Measurements from ENCODE around the gene MCEE. TPM values are rescaled to one million over a fixed set of nuclear protein-coding genes. Genes with fewer than 3 reads are reported as not detected.

The MCEE gene
- total RNA-seq, 1 donor from 2014 or later: 15.2 TPM

DNA sequence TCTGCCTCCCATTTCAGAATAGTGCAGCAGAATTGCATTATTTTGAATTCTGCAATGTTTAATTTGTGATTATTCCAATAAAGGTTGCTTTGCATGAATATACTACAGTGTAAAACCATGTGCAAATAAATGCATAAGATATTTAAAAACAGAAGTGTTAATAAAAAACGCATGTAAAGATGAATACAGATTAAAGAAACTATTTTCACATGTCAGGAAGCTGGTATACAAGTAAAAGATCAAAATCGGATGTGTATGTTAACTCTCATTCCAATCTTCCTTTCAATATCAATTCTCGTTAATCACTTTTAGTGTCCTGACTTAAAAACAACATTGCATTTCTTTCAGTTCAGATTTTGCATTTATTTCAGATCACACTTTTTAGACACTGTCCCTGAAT, 3.1 kb downstream of the MCEE start:
- H3K4me1 Mint-ChIP-seq (ENCODE audit: low read depth): peaks cover 6% of the 10 kb centered on the region

DNA sequence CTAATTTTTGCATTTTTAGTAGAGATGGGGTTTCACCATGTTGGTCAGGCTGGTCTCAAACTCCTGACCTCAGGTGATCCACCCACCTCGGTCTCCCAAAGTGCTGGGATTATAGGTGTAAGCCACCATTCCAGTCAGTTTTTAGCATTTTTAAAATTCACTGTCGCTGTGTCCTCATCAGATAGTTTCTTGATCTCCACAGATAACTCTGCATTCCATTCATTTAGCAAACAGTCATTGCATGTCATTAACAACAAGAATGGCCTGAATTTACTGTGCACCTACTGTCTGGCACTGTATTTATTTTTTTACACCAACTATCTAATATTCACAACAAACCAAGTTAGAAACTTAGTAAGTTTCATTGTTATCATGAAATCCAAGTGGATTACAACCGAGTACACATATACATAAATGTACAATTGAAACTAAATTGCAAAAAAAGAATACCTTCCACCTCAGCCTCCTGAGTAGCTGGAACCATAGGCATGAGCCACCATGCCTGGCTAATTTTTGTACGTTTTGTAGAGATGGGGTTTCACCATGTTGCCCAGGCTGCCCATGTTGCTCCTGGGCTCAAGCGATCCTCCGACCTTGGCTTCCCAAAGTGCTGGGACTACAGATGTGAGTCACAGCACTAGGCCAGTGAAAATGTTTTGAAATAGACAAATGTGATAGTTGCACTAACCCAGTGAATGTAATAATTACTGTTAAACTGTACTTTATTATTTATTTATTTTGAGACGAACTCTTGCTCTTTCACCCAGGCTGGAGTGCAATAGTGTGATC, 4.3 kb downstream of the MCEE start:
- Mint-ChIP-seq H3K36me3 (ENCODE audit: insufficient read depth) (peaks cover 12% of the 10 kb centered on the region), H3K27me3 (no peaks in the 10 kb centered on the region), H3K9me3 (ENCODE audit: low read depth) (peaks cover 5% of the 10 kb centered on the region), H3K27ac (no peak overlapping the region), H3K4me3 (ENCODE audit: low read depth) (no peak overlapping the region), H3K4me1 (ENCODE audit: low read depth) (peaks cover 6% of the 10 kb centered on the region)
- TF ChIP-seq, protein P1, sequence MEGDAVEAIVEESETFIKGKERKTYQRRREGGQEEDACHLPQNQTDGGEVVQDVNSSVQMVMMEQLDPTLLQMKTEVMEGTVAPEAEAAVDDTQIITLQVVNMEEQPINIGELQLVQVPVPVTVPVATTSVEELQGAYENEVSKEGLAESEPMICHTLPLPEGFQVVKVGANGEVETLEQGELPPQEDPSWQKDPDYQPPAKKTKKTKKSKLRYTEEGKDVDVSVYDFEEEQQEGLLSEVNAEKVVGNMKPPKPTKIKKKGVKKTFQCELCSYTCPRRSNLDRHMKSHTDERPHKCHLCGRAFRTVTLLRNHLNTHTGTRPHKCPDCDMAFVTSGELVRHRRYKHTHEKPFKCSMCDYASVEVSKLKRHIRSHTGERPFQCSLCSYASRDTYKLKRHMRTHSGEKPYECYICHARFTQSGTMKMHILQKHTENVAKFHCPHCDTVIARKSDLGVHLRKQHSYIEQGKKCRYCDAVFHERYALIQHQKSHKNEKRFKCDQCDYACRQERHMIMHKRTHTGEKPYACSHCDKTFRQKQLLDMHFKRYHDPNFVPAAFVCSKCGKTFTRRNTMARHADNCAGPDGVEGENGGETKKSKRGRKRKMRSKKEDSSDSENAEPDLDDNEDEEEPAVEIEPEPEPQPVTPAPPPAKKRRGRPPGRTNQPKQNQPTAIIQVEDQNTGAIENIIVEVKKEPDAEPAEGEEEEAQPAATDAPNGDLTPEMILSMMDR (IDR thresholded peaks at IDR 0.05; ENCODE audit: unreplicated experiment): no peak
- no peak for DNase-seq (ENCODE audit: low spot score, unreplicated experiment)

More for the DNA sequence above, 3.1 kb downstream of the MCEE start:
- H3K36me3 Mint-ChIP-seq (ENCODE audit: insufficient read depth): peaks cover 12% of the 10 kb centered on the region
- peaks cover 5% of the 10 kb centered on the region for H3K9me3 Mint-ChIP-seq (ENCODE audit: low read depth)
- no peaks in the 10 kb centered on the region for H3K27me3 Mint-ChIP-seq
- H3K27ac Mint-ChIP-seq: no peak overlapping the region
- no peak for DNase-seq (ENCODE audit: low spot score, unreplicated experiment)
- TF ChIP-seq, protein P1 (IDR thresholded peaks at IDR 0.05; ENCODE audit: unreplicated experiment): no peak
- H3K4me3 Mint-ChIP-seq (ENCODE audit: low read depth): no peak overlapping the region

DNA sequence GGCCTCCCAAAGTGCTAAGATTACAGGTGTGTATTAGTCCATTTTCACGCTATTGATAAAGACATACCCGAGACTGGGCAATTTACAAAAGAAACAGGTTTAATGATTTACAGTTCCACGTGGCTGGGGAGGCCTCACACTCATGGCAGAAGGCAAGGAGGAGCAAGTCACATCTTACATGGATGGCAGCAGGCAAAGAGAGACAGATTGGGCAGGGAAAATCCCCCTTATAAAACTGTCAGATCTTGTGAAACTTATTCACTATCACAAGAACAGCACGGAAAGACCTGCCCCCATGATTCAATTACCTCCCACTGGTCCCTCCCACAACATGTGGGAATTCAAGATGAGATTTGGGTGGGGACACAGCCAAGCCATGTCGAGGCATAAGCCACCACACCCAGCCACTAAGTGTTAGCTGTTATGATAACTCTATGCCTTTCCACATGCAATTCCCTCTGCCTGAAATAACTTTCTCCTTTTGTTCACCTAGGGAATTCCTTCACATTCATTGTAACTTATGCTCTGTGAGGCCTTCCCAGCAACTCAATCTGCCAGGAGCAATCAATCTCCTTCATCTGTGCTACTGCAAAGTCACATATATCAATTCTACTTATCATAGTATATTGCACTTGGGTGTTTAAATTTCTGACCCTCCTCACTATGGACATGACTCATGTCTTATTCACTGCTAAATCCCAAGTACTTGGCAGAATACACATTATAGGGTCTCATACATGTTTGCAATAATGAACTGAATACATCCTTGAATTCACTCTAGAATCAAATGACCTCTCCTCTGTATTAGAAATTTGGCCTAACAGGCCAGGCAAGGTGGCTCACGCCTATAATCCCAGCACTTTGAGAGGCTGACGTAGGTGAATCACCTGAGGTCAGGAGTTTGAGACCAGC, 7.4 kb downstream of the MCEE start:
- Mint-ChIP-seq H3K27ac (peak overlapping the region; percentile 66), H3K27me3 (no peaks in the 10 kb centered on the region), H3K4me1 (ENCODE audit: low read depth) (no peaks in the 10 kb centered on the region), H3K9me3 (ENCODE audit: low read depth) (peaks cover 5% of the 10 kb centered on the region), H3K36me3 (ENCODE audit: insufficient read depth) (peaks cover 12% of the 10 kb centered on the region), H3K4me3 (ENCODE audit: low read depth) (no peak overlapping the region)
- DNase-seq (ENCODE audit: low spot score, unreplicated experiment): no peak
- TF ChIP-seq, protein P1 (IDR thresholded peaks at IDR 0.05; ENCODE audit: unreplicated experiment): no peak

DNA sequence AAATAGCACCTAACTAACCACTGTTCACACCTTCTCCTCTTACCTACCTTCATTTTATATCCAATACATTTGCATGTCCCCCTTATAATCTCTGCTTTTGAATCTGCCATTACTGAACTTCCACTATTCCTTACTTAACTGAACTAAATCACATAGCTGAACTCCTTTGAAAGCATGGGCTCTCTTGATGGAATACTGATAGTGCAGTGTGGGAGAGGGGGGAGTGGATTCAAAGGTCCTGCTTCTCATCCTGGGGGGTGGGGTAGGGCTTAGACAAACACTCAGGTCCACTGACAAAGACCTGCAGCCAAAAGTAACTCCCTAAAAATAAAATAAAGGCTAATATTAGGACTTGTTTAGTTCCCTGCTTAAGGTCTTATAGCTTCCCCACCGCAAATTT, 8.6 kb downstream of the MCEE start:
- TF ChIP-seq, protein P1 (IDR thresholded peaks at IDR 0.05; ENCODE audit: unreplicated experiment): no peak
- Mint-ChIP-seq H3K4me1 (ENCODE audit: low read depth) (no peaks in the 10 kb centered on the region), H3K27ac (no peak overlapping the region), H3K4me3 (ENCODE audit: low read depth) (no peak overlapping the region), H3K9me3 (ENCODE audit: low read depth) (peaks cover 5% of the 10 kb centered on the region), H3K36me3 (ENCODE audit: insufficient read depth) (peaks cover 12% of the 10 kb centered on the region), H3K27me3 (no peaks in the 10 kb centered on the region)
- no peak for DNase-seq (ENCODE audit: low spot score, unreplicated experiment)

DNA sequence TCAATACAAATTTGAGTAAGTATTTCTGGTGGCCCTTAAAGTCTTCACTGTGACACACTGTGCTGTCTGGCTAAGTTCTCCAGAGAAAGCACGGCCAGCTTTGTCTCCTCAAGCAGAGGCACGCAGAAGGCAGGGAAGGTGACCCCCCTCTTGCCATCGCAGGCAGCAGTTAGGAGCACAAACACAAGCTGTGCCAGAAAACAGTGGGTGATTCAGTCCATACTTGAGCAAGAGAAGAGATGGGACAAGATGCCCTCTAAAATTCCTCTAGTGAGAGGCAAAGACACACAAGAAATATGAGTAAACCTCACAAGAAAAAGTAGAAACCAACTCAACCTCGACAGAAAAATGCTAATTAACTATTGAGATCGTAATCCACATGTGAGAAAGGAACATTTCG, 9.8 kb downstream of the MCEE start:
- Mint-ChIP-seq H3K27me3 (no peaks in the 10 kb centered on the region), H3K36me3 (ENCODE audit: insufficient read depth) (peaks cover 13% of the 10 kb centered on the region), H3K9me3 (ENCODE audit: low read depth) (peaks cover 5% of the 10 kb centered on the region), H3K27ac (no peak overlapping the region), H3K4me3 (ENCODE audit: low read depth) (no peak overlapping the region), H3K4me1 (ENCODE audit: low read depth) (no peaks in the 10 kb centered on the region)
- no peak for DNase-seq (ENCODE audit: low spot score, unreplicated experiment)
- TF ChIP-seq, protein P1 (IDR thresholded peaks at IDR 0.05; ENCODE audit: unreplicated experiment): no peak

All from progenitor cell of endocrine pancreas (in vitro differentiated cells).